Central memory CD8-positive, alpha-beta T cell (primary cell): ENCODE measurements around the gene ZNF438.

Source experiments
- ATAC-seq: fragments of 150-1000 bp; cut with Tn5 transposase; replicated peaks from 2 replicates; pipeline ENCODE4 v1.10.0; 2022; ENCODE audit warnings: mild to moderate bottlenecking, moderate FRiP score, moderate number of reproducible peaks; ENCODE audit not compliant: poor library complexity, severe bottlenecking; ENCODE audit errors: extremely low read depth
- DNase-seq, 2 donors: peaks; one replicate each; pipeline ENCODE4 v3.0.0; 2021; ENCODE audit warnings: low spot score in 2 of 2
- H3K27ac Mint-ChIP-seq: one replicate; pipeline ENCODE4 v1.8.0; 2022; ENCODE audit warnings: low read depth, mild to moderate bottlenecking, moderate library complexity, mixed read lengths
- H3K27me3 Mint-ChIP-seq: one replicate; pipeline ENCODE4 v1.8.0; 2022; ENCODE audit warnings: mixed read lengths
- H3K36me3 Mint-ChIP-seq: one replicate; pipeline ENCODE4 v1.8.0; 2022; ENCODE audit warnings: mild to moderate bottlenecking, moderate library complexity, mixed read lengths; ENCODE audit not compliant: insufficient read depth
- H3K4me1 Mint-ChIP-seq: one replicate; pipeline ENCODE4 v1.8.0; 2022; ENCODE audit warnings: mixed read lengths
- H3K4me3 Mint-ChIP-seq: one replicate; pipeline ENCODE4 v1.8.0; 2022; ENCODE audit warnings: mild to moderate bottlenecking, moderate library complexity, mixed read lengths
- H3K9me3 Mint-ChIP-seq: one replicate; pipeline ENCODE4 v1.8.0; 2022; ENCODE audit warnings: mixed read lengths

ZNF438 gene

DNA sequence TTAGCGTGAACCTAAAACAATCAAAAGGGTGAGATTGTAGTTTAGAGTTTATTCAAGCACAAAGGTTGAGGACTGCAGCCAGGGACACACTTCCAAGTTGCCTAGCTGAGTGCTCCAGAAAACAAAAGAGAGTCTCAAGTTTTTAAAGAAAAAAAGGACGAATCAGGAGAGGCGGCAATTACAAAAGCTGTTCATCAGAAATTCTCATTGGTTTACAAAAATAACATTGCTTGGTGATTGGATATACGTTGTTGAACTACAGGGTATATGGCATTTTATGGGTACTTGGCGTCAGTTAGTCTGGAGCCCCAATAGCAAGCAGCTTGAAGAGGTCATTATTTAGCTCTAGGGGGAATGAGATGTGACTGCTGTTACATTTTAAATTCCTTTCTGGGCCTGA lies 11.5 kb downstream of the ZNF438 start:
- H3K27me3 Mint-ChIP-seq, result no peaks in the 10 kb centered on the region
- DNase-seq, result no peak

DNA sequence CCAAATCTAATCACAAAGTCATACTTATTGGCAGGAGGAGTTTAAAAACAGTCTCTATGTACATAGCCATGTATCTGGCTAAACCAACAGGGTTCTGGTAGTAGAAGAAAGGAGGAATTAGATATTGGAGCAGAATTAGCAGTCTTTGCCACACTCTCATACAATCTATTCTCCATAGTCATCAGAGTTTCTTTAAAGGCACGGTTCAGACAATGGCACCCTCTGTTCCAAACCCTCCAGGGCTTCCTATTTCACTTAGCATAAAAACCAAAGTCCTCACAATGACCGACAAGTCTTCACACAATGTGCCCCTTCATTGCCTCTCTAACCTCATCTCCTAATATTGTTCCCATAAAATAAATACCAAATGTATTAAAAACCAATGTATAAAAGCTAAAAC lies 12.7 kb downstream of the ZNF438 start:
- H3K4me3 Mint-ChIP-seq, result no peak overlapping the region
- no peaks in the 10 kb centered on the region for H3K4me1 Mint-ChIP-seq
- H3K9me3 Mint-ChIP-seq, result no peaks in the 10 kb centered on the region
- no peaks in the 10 kb centered on the region for H3K27me3 Mint-ChIP-seq
- ATAC-seq (no peak), DNase-seq (no peak)
- no peaks in the 10 kb centered on the region for H3K36me3 Mint-ChIP-seq
- H3K27ac Mint-ChIP-seq, result no peak overlapping the region

More for the DNA sequence above, 11.5 kb downstream of the ZNF438 start:
- Mint-ChIP-seq H3K27ac (no peak overlapping the region), H3K9me3 (no peaks in the 10 kb centered on the region), H3K4me1 (no peaks in the 10 kb centered on the region), H3K4me3 (no peak overlapping the region), H3K36me3 (no peaks in the 10 kb centered on the region)
- ATAC-seq, result no peak

DNA sequence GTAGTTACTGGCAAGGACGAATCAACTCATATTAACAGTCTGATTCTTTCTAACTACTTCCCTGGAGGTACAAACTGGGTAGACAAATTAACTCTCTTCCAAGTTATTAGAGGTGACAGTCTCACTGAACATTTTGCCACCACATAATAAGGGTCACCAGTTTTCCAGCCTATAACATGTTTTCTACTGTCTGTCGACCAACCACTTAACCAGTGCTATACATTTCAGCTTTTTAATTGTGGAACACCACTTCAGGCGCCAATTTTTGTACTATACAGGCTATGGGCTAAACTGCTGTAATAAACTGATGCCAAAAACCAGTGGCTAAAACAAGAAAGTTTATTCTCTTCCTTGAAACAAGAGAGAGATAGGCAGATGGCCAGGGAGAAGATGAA lies 13.3 kb downstream of the ZNF438 start:
- ATAC-seq (no peak), DNase-seq (no peak)
- no peaks in the 10 kb centered on the region for H3K9me3 Mint-ChIP-seq
- no peaks in the 10 kb centered on the region for H3K4me1 Mint-ChIP-seq
- no peak overlapping the region for H3K4me3 Mint-ChIP-seq
- no peaks in the 10 kb centered on the region for H3K27me3 Mint-ChIP-seq
- no peaks in the 10 kb centered on the region for H3K36me3 Mint-ChIP-seq
- H3K27ac Mint-ChIP-seq, result no peak overlapping the region

DNA sequence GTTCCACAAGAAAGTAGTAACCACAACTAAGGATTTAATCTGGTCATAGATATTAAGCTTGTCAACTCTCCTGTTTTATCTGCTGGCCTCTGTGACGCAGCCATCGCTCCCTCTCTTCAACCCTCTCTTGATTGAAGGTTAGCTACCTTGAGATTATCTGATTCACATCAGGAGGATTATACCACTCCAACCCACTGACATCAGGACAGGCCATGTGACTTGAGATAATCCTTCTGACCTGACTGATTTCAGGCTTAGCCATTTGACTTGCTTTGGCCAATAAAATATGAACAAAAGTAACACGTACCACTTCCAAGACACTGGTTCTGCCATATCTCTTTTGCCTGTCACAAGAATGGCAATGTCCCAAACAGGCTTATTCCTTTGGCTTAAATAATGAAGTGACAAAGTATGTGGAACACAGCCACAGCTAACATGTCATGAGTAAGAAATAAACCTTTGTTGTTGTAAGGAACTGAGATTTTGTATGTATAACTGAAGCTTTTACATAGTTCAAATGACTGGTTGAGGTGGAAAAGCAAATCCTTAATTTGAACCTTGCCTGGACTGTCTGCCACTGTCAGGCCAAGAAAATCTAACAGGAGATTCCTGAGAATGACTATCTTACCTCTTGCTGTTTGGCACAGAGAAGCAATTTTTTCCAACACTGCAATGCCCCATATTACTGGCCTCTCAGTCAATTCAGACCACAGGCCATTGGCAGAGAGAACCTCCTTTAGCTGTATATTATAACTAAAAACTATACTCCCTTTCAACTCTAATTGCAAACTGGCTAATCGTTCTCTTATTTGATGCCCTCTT lies 13.9 kb downstream of the ZNF438 start:
- Mint-ChIP-seq H3K36me3 (no peaks in the 10 kb centered on the region), H3K9me3 (no peaks in the 10 kb centered on the region), H3K4me3 (no peak overlapping the region), H3K4me1 (no peaks in the 10 kb centered on the region), H3K27me3 (no peaks in the 10 kb centered on the region), H3K27ac (no peak overlapping the region)
- ATAC-seq, result no peak
- no peak for DNase-seq

DNA sequence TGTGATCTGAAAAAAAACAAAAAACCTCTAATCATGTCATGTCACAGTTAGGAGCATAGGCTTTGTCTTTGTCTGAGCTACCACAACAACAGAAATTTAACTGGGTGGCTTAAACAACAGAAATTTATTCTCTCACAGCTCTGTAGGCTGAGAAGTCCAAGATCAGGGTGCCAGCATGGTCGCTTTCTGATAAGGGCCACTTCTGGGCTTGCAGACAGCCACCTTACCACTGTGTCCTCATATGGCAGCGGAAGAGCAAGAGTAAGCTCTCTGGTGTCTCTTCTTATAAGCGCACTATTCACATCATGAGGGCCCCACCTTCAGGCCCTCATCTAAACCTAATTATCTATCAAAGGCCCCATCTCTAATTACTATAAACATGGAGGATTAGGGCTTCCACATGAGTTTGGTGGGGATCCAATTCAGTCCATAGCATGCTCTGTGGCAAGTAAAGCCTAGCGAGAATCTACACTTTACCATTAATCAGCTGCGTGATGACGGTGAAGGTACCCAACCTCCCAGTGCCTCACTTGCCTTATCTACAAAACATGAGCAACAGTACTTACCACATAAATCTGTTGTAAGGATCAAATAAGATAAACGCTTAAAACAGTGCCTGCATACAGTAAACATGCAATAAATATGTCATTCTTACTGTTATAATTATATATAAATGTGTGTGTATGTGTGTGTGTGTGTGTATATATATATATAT lies 17.3 kb downstream of the ZNF438 start:
- Mint-ChIP-seq H3K4me3 (no peak overlapping the region), H3K27me3 (no peaks in the 10 kb centered on the region), H3K36me3 (no peaks in the 10 kb centered on the region), H3K4me1 (no peaks in the 10 kb centered on the region), H3K27ac (no peak overlapping the region), H3K9me3 (no peaks in the 10 kb centered on the region)
- ATAC-seq (no peak), DNase-seq (no peak)

DNA sequence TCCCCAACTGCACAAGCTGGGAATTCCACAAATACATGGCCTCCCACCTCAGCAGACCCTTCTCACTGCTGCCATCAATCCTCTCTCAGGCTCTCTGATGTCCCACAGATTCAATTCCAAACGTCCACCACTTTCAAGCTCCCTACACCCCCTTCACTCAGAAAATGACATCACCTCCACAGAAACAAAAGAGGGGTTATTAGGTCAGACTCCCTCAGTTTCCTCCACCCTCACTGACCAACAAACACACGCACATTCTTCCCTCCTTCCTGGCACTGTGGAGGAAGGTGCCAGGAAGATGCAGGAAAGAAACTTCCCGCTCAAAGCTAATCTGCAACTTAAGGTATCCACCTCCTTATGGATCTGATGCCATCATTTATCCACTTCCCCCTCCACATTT lies 18.3 kb downstream of the ZNF438 start:
- Mint-ChIP-seq H3K36me3 (no peaks in the 10 kb centered on the region), H3K9me3 (no peaks in the 10 kb centered on the region), H3K27me3 (no peaks in the 10 kb centered on the region), H3K27ac (no peak overlapping the region), H3K4me1 (no peaks in the 10 kb centered on the region), H3K4me3 (no peak overlapping the region)
- DNase-seq, result no peak
- ATAC-seq, result no peak

DNA sequence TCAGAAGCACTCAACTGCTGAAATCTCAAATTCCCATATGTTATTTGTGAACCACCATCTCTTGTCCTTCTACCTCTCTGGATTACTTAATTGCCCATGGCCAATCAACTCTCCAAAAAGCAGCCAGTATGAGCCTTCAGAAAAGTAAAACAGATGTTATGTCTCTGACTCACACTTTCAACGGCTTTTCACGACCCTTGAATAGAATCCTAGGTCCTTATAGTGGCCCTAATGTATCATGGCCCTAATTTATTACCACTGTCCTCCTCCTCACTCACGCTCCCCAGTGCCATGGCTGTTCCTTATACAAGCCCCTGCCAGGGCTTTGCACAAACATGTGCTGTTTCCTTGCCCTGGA lies 20.0 kb downstream of the ZNF438 start:
- H3K27me3 Mint-ChIP-seq, result no peaks in the 10 kb centered on the region
- no peak overlapping the region for H3K27ac Mint-ChIP-seq
- no peak overlapping the region for H3K4me3 Mint-ChIP-seq
- H3K9me3 Mint-ChIP-seq, result no peaks in the 10 kb centered on the region
- H3K4me1 Mint-ChIP-seq, result no peaks in the 10 kb centered on the region
- DNase-seq (no peak), ATAC-seq (no peak)
- no peaks in the 10 kb centered on the region for H3K36me3 Mint-ChIP-seq

DNA sequence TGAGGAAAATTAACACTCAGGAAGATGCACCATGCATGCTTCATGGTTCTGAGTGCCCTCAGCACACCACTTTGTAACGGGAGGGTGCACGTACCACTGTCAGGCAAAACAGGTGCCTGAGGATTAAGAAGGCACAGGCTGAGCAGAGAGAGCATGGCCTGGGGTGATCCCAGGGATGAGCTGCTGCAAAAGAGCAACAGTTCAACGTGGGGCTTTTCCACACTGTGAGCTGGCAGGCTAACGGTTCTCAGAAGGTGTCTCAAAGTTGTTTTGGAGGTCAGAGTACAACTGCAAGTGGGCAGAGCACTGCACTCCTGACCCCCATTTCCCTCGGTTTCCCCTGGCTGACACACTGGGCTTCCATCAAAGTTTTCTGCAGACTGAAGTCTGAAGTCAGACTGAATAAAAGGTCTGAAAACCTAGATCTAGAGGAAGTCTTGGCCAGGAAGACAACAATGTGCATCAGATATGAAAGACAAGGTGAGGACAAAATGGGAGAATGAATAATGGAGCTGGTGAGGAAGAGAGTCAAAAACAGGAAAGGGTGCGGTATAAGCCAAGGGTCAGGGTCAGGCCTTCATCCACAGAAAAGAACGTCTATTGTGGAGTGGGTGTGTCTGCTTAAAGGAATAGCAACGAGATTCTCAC lies 20.5 kb downstream of the ZNF438 start:
- Mint-ChIP-seq H3K36me3 (no peaks in the 10 kb centered on the region), H3K27ac (no peak overlapping the region), H3K9me3 (no peaks in the 10 kb centered on the region), H3K27me3 (no peaks in the 10 kb centered on the region), H3K4me3 (no peak overlapping the region), H3K4me1 (peaks cover 2% of the 10 kb centered on the region)
- ATAC-seq, result no peak
- no peak for DNase-seq

DNA sequence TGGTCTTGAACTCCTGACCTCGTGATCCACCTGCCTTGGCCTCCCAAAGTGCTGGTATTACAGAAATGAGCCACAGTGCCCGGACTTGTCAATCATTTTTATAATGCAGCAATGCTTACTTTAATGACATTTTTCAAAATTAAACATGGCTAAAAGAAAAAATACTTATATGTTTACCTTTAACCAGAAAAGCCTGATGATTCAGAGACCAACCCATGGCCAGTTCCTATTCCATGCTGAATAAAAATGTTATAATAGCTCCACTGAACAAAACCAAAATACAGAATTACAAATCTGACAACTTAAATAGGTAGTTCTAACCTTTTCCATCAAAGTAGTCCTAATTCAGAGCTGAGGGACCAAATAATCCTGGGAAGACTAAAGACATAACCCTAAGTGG lies 21.6 kb downstream of the ZNF438 start:
- no peak for ATAC-seq
- Mint-ChIP-seq H3K36me3 (no peaks in the 10 kb centered on the region), H3K4me3 (no peak overlapping the region), H3K27me3 (no peaks in the 10 kb centered on the region), H3K9me3 (no peaks in the 10 kb centered on the region), H3K4me1 (peaks cover 10% of the 10 kb centered on the region), H3K27ac (no peak overlapping the region)
- DNase-seq, result no peak

DNA sequence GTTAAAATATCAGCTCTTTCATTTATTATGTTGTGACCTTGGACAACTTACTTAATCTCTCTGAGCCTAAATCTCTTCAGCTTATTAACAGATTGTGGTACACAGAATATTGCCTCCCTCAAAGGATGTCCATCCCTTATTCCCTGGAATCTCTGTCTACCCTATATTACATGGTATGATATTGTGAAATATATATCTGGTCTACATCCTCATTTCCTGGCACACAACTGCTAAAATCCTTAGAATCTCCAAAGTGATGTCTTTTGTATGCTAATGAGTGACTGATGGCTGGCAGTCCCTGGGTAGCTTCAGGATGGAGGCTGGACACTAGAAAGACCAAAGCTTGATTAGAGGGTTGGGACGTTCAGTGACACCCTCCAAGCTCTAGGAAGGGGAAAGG lies 25.8 kb downstream of the ZNF438 start:
- no peak for ATAC-seq
- Mint-ChIP-seq H3K9me3 (no peaks in the 10 kb centered on the region), H3K4me3 (no peak overlapping the region), H3K27ac (no peak overlapping the region), H3K4me1 (peaks cover 22% of the 10 kb centered on the region), H3K36me3 (no peaks in the 10 kb centered on the region), H3K27me3 (no peaks in the 10 kb centered on the region)
- DNase-seq, result no peak

DNA sequence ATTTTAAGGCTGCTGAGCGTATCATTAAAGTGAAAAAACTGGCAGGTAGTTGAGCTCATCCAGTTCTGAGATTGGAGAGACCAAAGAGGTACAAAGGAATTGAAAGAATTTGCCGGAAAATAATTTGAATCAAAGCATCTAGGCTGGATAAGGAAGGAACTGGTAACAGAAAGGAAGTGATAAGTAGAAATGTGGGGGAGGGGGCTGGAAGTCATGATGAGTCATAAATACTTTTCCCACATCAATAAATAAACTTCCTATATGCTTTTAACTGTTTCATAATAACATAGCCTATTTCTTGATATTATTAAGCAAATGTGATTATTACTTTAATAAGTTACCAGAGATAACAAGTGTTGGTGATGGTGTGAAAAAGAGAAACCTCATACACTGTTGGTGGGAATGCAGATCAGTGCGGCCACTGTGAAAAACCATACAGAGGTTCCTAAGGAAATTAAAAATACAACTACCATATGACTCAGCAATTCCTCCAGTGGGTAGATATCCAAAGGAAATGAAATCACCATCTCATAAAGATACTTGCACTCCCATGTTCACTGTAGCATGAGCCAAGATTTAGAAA lies 27.0 kb downstream of the ZNF438 start:
- Mint-ChIP-seq H3K36me3 (no peaks in the 10 kb centered on the region), H3K4me3 (no peak overlapping the region), H3K4me1 (peaks cover 28% of the 10 kb centered on the region), H3K27me3 (no peaks in the 10 kb centered on the region), H3K9me3 (no peaks in the 10 kb centered on the region), H3K27ac (peak overlapping the region; percentile 33)
- ATAC-seq (no peak), DNase-seq (no peak)

DNA sequence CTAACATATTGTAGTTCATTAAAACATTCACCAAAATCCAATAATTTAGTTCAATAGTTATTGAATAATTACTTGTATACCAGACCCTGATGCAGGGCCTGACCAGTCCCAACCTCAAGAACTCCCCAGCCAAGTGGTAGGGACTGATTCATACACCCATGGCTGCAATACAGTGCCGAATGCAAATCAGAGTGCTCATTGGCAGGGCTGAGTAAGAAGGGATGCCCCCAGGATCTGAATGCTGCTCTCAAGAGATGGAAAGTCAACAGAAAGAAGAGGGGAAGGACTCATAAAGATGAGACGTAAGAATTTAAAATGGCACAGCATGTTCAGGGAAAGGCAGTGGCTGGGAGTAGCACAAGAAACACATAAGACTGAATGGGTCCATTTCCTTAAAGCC lies 29.9 kb downstream of the ZNF438 start:
- ATAC-seq, result no peak
- Mint-ChIP-seq H3K9me3 (no peaks in the 10 kb centered on the region), H3K4me1 (peaks cover 39% of the 10 kb centered on the region), H3K4me3 (no peak overlapping the region), H3K27me3 (no peaks in the 10 kb centered on the region), H3K27ac (no peak overlapping the region), H3K36me3 (peaks cover 2% of the 10 kb centered on the region)
- no peak for DNase-seq

DNA sequence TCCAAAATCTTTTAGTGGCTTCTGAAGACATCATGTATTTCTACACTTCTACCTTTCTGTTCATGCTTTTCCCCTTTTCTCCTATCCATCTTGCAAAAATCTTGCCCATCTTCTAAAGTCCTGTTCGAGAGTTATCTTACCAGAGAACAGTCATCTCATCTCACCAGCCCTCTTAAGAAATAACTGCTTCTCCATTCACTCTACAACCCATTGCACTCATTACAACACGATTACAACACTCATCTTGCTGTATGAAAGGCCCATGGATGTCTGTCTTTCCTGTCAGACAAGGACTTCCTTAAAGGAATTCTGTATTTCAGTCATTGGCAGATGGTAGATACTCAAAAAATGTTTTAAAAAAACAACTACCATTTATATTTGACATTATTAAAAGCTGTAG lies 30.8 kb downstream of the ZNF438 start:
- DNase-seq (no peak), ATAC-seq (no peak)
- H3K36me3 Mint-ChIP-seq, result peaks cover 3% of the 10 kb centered on the region
- H3K4me3 Mint-ChIP-seq, result no peak overlapping the region
- H3K27ac Mint-ChIP-seq, result no peak overlapping the region
- peaks cover 40% of the 10 kb centered on the region for H3K4me1 Mint-ChIP-seq
- H3K27me3 Mint-ChIP-seq, result no peaks in the 10 kb centered on the region
- H3K9me3 Mint-ChIP-seq, result no peaks in the 10 kb centered on the region
